K562 (cell line): ENCODE data around the gene ZNF514. TPM values are rescaled to one million over a fixed set of nuclear protein-coding genes. Genes with fewer than 3 reads are reported as not detected.

Source experiments
- ATAC-seq: fragments of 200-7000 bp; cut with Tn5 transposase; 3 replicates; pipeline ENCODE4 v1.9.1; 2020; ENCODE audit warnings: moderate library complexity
- BruUV-seq: library from RNA; stranded (reverse); fragments of 400-500 nt; replicated peaks from 2 replicates; lab custom pipeline; 2021; lab: Mats Ljungman, UMichigan
- CTCF ChIA-PET: fragments of 300-600 bp; formaldehyde crosslinking; extraction: SDS; loops from one replicate; lab custom pipeline; 2021; ENCODE audit warnings: low intra/inter-chr PET ratio; lab: Yijun Ruan, JAX
- POLR2A ChIA-PET: fragments of 300-600, 350-650 bp; sonication (Branson Sonifier 250); formaldehyde crosslinking; extraction: SDS; loops from one replicate; lab custom pipeline; 2021; ENCODE audit warnings: antibody characterized with exemption, inconsistent platforms; lab: Yijun Ruan, JAX
- DNase-seq, 4 experiments: peaks; one replicate each; pipeline versions ENCODE4 v3.0.0 to v3.0.0-alpha.2; 2011 to 2018; ENCODE audit warnings: low spot score in 3 of 4, mixed read lengths in 3 of 4; ENCODE audit errors: extremely low read depth in 1 of 4
- FAIRE-seq: peaks from 2 replicates; lab custom pipeline; 2011; peaks lifted over from hg19 to GRCh38; lab: Jason Lieb, UNC
- H2AFZ ChIP-seq: 2 replicates; pipeline ENCODE4 v1.6.0; 2011; ENCODE audit warnings: low read depth, low read length, control low read depth, inconsistent platforms
- H3K27ac ChIP-seq: fragments of 200-600 bp; 3 replicates; pipeline ENCODE4 v1.8.0; 2011; ENCODE audit warnings: low read depth, mild to moderate bottlenecking, control low read depth, inconsistent platforms, low read length, moderate library complexity, mixed read lengths; ENCODE audit errors: extremely low read depth
- H3K27me3 ChIP-seq, 2 experiments: fragments of 300-600 bp in 1 of 2; 2 replicates in 1 of 2; 3 replicates in 1 of 2; pipeline versions ENCODE4 v1.6.0 to v1.8.0; 2011; ENCODE audit warnings: inconsistent platforms in 2 of 2, low read length in 2 of 2, mild to moderate bottlenecking in 1 of 2, mixed read lengths in 1 of 2, moderate library complexity in 1 of 2; ENCODE audit not compliant: control insufficient read depth in 2 of 2, insufficient read depth in 2 of 2
- H3K36me3 ChIP-seq: fragments of 300-600 bp; 3 replicates; pipeline ENCODE4 v1.8.0; 2011; ENCODE audit warnings: mild to moderate bottlenecking, low read length, inconsistent platforms; ENCODE audit not compliant: control insufficient read depth, insufficient read depth
- H3K4me1 ChIP-seq, 2 experiments: fragments of 200-600 bp in 1 of 2; replicated peaks in 1 of 2; 2 replicates in 1 of 2; 3 replicates in 1 of 2; pipeline versions ENCODE4 v1.5.1 to v1.8.0; 2011; ENCODE audit warnings: inconsistent platforms in 2 of 2, low read length in 2 of 2, mild to moderate bottlenecking in 1 of 2, mixed read lengths in 1 of 2, moderate library complexity in 1 of 2; ENCODE audit not compliant: control insufficient read depth in 2 of 2, insufficient read depth in 2 of 2
- H3K4me2 ChIP-seq: 2 replicates; pipeline ENCODE4 v1.6.1; 2011; ENCODE audit warnings: low read length, control low read depth, inconsistent platforms, mixed read lengths; ENCODE audit not compliant: insufficient read depth
- H3K4me3 ChIP-seq: fragments of 200-600 bp; sonication (generic), shearing (Covaris generic); 2 replicates; pipeline ENCODE4 v1.5.1; 2016; ENCODE audit warnings: control low read depth, inconsistent platforms
- H3K79me2 ChIP-seq: fragments of 200-600 bp; 3 replicates; pipeline ENCODE4 v1.8.0; 2011; ENCODE audit warnings: low read length, inconsistent platforms; ENCODE audit not compliant: control insufficient read depth, insufficient read depth
- H3K9ac ChIP-seq, 2 experiments: 2 replicates each; pipeline versions ENCODE4 v1.6.0 to v1.6.1; 2011; ENCODE audit warnings: low read depth in 2 of 2, low read length in 2 of 2, control low read depth in 1 of 2, inconsistent platforms in 1 of 2, mild to moderate bottlenecking in 1 of 2, mixed read lengths in 1 of 2; ENCODE audit not compliant: insufficient read depth in 1 of 2
- H3K9me1 ChIP-seq: one replicate; pipeline ENCODE4 v1.6.0; 2011; ENCODE audit warnings: inconsistent platforms, mild to moderate bottlenecking, low read length, moderate library complexity; ENCODE audit not compliant: control insufficient read depth, insufficient read depth
- H3K9me3 ChIP-seq: replicated peaks from 2 replicates; pipeline ENCODE4 v1.5.1; 2011; ENCODE audit warnings: low read depth, low read length, inconsistent platforms; ENCODE audit not compliant: control insufficient read depth, insufficient read depth
- H4K20me1 ChIP-seq: replicated peaks from 2 replicates; pipeline ENCODE4 v1.6.1; 2011; ENCODE audit warnings: low read length, inconsistent platforms, mixed read lengths; ENCODE audit not compliant: control insufficient read depth, insufficient read depth
- JUN ChIP-seq, 2 experiments: sonication (generic) in 1 of 2; formaldehyde crosslinking in 1 of 2; IDR thresholded peaks; 2 replicates each; pipeline versions ENCODE4 v1.6.1 to v1.8.0; 2012 to 2022; ENCODE audit warnings: borderline replicate concordance in 2 of 2, mild to moderate bottlenecking in 2 of 2, improper control_type of control experiment in 1 of 2, low read depth in 1 of 2, low read length in 1 of 2, missing genetic modification reagents in 1 of 2
- KLF1 ChIP-seq: fragments of 450-650 bp; IDR thresholded peaks from 2 replicates; pipeline ENCODE4 v1.6.1; 2016; ENCODE audit warnings: missing genetic modification characterization, missing compliant biosample characterization
- ZNF766 ChIP-seq: fragments of 200-800 bp; sonication (Bioruptor generic); conservative IDR thresholded peaks from 2 replicates; pipeline ENCODE4 v1.6.1; 2016; ENCODE audit warnings: missing genetic modification characterization, missing compliant biosample characterization
- WGBS: fragments of 100-300 bp; shearing (Covaris generic); methylation state at CpG from one replicate; pipeline ENCODE4 v1.1.6; 2016; ENCODE audit warnings: low coverage, mixed read lengths; ENCODE audit not compliant: insufficient coverage; ENCODE audit errors: missing lambda C conversion rate; 5-methylcytosine and 5-hydroxymethylcytosine counted together
- in situ Hi-C: fragments of 300-500 bp; cut with MboI; formaldehyde crosslinking; loops from 4 replicates; pipeline ENCODE4 v1.15.0; 2018; ENCODE audit warnings: inconsistent platforms, mixed read lengths
- intact Hi-C: fragments of 100-400 bp; cut with micrococcal nuclease; formaldehyde crosslinking; loops from 2 replicates; pipeline ENCODE4 v1.14.2; 2022
- polyA plus RNA-seq, 8 experiments: library from polyadenylated mRNA; depleted of rRNA in 4 of 8; stranded (reverse) in 5 of 8; unstranded in 3 of 8; fragments of >200 nt; fragmentation: Nextera tagmentation in 2 of 8; fragmentation: Illumina TruSeq in 1 of 8; extraction: Ambion mirVana in 2 of 8; extraction: Trizol in 1 of 8; gene quantifications; 2 replicates each; pipeline versions ENCODE4 v1.2.1 to v1.2.3, GENCODE V29; 2011 to 2014; ENCODE audit warnings: inconsistent platforms in 1 of 8, missing spikeins in 1 of 8
- total RNA-seq, 7 experiments: library from RNA; depleted of rRNA in 6 of 7; stranded (reverse); fragments of >200 nt in 6 of 7; fragmentation: Illumina TruSeq in 2 of 7; extraction: Trizol in 2 of 7; gene quantifications; 2 replicates each; pipeline versions ENCODE4 v1.2.1 to v1.2.3, GENCODE V29; 2011 to 2021; ENCODE audit warnings: low replicate concordance in 1 of 7
- TF ChIP-seq, protein P1 (sequence below): fragments of 250-450 bp; sonication (Bioruptor Pico); IDR thresholded peaks from 2 replicates; pipeline ENCODE4 v1.5.0; 2021

Gene ZNF514
- total and polyA plus RNA-seq, 9 of the 15 experiments (the other 6 are each of a cell fraction or from before 2014, with no cell fraction given), result 7.5 to 17.7 (median 11.4) TPM

DNA sequence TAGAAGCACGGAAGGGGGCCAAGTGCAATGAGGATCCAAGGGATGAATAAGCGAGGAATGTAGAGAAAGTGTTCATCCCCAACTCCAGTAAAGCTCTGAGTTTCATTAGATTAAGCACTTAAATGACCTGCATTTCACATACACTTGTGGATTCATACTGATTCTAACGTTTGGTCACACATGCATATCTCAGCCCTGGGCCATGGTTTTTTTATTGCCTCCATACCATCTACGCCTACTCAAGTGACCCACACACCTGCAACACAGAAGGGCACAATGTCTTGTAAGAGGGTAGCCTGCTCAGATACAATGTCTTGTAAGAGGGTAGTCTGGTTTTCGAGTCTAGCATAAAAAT lies 37.5 kb downstream of the ZNF514 start:
- Histone ChIP-seq H3K9me3 (no peaks in the 10 kb centered on the region), H3K27me3 (no peaks in the 10 kb centered on the region), H3K4me3 (peak overlapping the region; percentile 98), H3K9ac (peak overlapping the region; percentile 95 to 100; a peak in 3 of 4 replicates), H3K9me1 (no peaks in the 10 kb centered on the region), H3K4me2 (peak overlapping the region; percentile 99), H3K79me2 (peaks cover 46% of the 10 kb centered on the region), H3K27ac (peak overlapping the region; percentile 98; the same call in 1 of the 3 replicates), H4K20me1 (0 out of 2 replicates have a peak, but pooled peaks cover 4% of the 10 kb centered on the region), H3K36me3 (peaks cover 32% of the 10 kb centered on the region), H3K4me1 (peaks cover 10 to 14% of the 10 kb centered on the region in 2 experiments; a peak in 4 of 5 replicates), H2AFZ (peak overlapping the region; percentile 98)
- 15% methylated on average over 5 of the region's 5 CpGs for WGBS
- in situ Hi-C loops (no loop called here), intact Hi-C loops (loop anchor here (5.0 kb wide), 1 partner anchor 45 kb away; the partner anchor contains the start of gene ZNF2)
- TF ChIP-seq KLF1 (tag), result no peak
- 0 out of 2 replicates have a peak, but pooled peaks have one; percentile 3 for TF ChIP-seq ZNF766 (CRISPR knock-in tag)
- ATAC-seq (no peak; the same call in none of the 3 replicates), FAIRE-seq (no peak), DNase-seq (no peak)
- POLR2A ChIA-PET, result interaction anchor here (1.3 to 1.5 kb wide), 3 partner anchors 26 to 36 kb away, joined by 4 to 5 read pairs (median 4); no protein-coding TSS in a partner anchor
- no TSS peak for BruUV-seq
- CTCF ChIA-PET, result no interaction called here

DNA sequence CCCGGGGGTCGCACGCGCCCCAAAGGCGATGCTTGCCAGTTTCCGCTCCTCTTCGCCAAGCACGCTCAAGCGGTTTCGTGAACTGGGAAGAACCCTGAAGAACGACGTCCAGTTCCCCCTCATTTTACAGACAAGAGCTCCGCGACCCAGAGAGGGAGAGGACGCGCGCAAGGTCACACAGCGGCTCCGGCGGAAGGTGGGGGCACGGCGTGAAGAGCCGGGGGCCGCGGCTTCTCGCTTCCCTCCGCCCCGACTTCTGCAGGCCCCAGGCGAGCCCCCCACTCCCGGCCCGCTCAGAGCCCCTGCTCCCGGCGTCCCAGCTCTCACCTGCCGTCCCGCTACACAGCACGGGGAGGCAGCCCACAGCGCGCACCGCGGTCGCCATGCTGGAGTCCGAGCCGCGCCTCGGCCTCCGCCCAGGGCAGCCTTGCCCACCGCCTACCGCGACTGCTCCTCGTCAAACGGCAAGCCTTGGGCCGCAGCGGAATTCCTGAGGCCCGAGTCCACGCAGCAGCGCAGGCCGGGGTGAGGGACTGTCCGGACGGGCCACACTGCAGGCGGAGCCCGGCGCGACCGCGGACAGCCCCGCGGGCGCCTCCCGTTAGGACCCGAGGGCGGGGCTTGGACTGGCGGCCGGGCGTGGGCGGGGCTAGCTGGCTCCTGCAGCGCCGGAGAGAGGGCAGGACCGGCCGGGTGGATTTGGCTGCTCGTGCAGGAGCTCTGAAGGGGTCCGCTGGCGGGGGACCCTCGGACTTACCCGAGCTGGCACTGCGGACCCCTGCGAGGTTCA lies 38.0 kb downstream of the ZNF514 start, which contains the start of gene MRPS5:
TSS of gene MRPS5 (minus strand) at position 402 of the 790 bp plus-strand sequence. CDS start at position 385, 17 bp downstream.
- DNase-seq (peak; percentile 89 to 96 (median 95)), FAIRE-seq (no peak), ATAC-seq (peak; percentile 96)
- Histone ChIP-seq H2AFZ (peak within 1 kb of the TSS; percentile 98), H3K27ac (peak within 1 kb of the TSS; percentile 98), H3K9ac (peak within 1 kb of the TSS; percentile 95 to 100), H3K27me3 (no peaks in the 10 kb centered on the region), H3K9me1 (no peaks in the 10 kb centered on the region), H3K4me2 (peak within 1 kb of the TSS; percentile 99), H3K79me2 (peaks cover 49% of the 10 kb centered on the region), H3K4me3 (peak within 1 kb of the TSS; percentile 98), H3K9me3 (no peaks in the 10 kb centered on the region), H4K20me1 (0 out of 2 replicates have a peak, but pooled peaks cover 4% of the 10 kb centered on the region), H3K36me3 (peaks cover 38% of the 10 kb centered on the region), H3K4me1 (peaks cover 10 to 14% of the 10 kb centered on the region in 2 experiments; a peak in 4 of 5 replicates)
- intact Hi-C loops, result loop anchor here (5.0 kb wide), 1 partner anchor 46 kb away; the partner anchor contains the start of gene ZNF2
- under 1% methylated on average over 37 of the region's 86 CpGs for WGBS
- BruUV-seq, result no TSS peak
- CTCF ChIA-PET, result no interaction called here
- POLR2A ChIA-PET, result interaction anchor here (0.7 to 1.5 kb wide), 8 partner anchors 10 to 76 kb away, joined by 3 to 5 read pairs (median 4); no protein-coding TSS in a partner anchor
- in situ Hi-C loops, result no loop called here
- TF ChIP-seq, protein P1, sequence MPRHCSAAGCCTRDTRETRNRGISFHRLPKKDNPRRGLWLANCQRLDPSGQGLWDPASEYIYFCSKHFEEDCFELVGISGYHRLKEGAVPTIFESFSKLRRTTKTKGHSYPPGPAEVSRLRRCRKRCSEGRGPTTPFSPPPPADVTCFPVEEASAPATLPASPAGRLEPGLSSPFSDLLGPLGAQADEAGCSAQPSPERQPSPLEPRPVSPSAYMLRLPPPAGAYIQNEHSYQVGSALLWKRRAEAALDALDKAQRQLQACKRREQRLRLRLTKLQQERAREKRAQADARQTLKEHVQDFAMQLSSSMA, result 0 out of 2 replicates have a peak, but pooled peaks have one; percentile 30
- TF ChIP-seq JUN (IDR thresholded peaks at IDR 0.05; ENCODE audit: borderline replicate concordance, low read depth, low read length) (no peak), JUN (CRISPR knock-in tag; IDR thresholded peaks at IDR 0.05; ENCODE audit: borderline replicate concordance) (peak; percentile 43; the same call in 1 of the 2 replicates)
